CMK (cell line): Measurements from ENCODE around the gene CORO6.

ENCODE experiments used
- DNase-seq: peaks from one replicate; pipeline ENCODE4 v3.0.0-alpha.2; 2010; ENCODE audit warnings: low read depth

CORO6 gene

GRCh38 chr17:29612404-29613280 is 10.1 kb downstream of the CORO6 start:
- DNase-seq: no peak

GRCh38 chr17:29612094-29612403 is 10.7 kb downstream of the CORO6 start:
- DNase-seq: no peak

- DNase-seq: no peak
Observed at GRCh38 chr17:29611351-29612093, 11.2 kb downstream of the CORO6 start.

- DNase-seq: no peak
Observed at GRCh38 chr17:29610395-29610794, 12.3 kb downstream of the CORO6 start.

- DNase-seq: no peak
Observed at GRCh38 chr17:29608986-29609385, 13.7 kb downstream of the CORO6 start.

- no peak for DNase-seq
Observed at GRCh38 chr17:29607557-29608195, 15.0 kb downstream of the CORO6 start.

- no peak for DNase-seq
Observed at GRCh38 chr17:29603109-29603674, 19.5 kb downstream of the CORO6 start.

- DNase-seq: no peak
Observed at GRCh38 chr17:29597361-29598172, 25.1 kb downstream of the CORO6 start.

GRCh38 chr17:29596811-29597210 is 25.9 kb downstream of the CORO6 start:
- DNase-seq: no peak

- no peak for DNase-seq
Observed at GRCh38 chr17:29595943-29596774, 26.6 kb downstream of the CORO6 start.

GRCh38 chr17:29595107-29595942 is 27.4 kb downstream of the CORO6 start:
- no peak for DNase-seq

- DNase-seq: no peak
Observed at GRCh38 chr17:29594519-29595090, 28.1 kb downstream of the CORO6 start.

- DNase-seq: no peak
Observed at GRCh38 chr17:29593591-29594518, 28.9 kb downstream of the CORO6 start.

GRCh38 chr17:29592850-29593551 is 29.7 kb downstream of the CORO6 start, which contains the start of gene ANKRD13B:
Gene ANKRD13B, plus strand, starts transcription at chr17:29593132. Its CDS starts 490 bp downstream, at chr17:29593622.
- no peak for DNase-seq

GRCh38 chr17:29591737-29592608 is 30.7 kb downstream of the CORO6 start:
- peak; percentile 84 for DNase-seq

GRCh38 chr17:29591146-29591736 is 31.5 kb downstream of the CORO6 start:
- DNase-seq: no peak
